OCI-LY1 (cell line): ENCODE results near the gene BTRC.

Experiments used
- CTCF ChIP-seq: fragments of 200-600 bp; sonication (generic), shearing (Covaris generic); IDR thresholded peaks from 2 replicates; pipeline ENCODE4 v1.5.1; 2017; ENCODE audit warnings: mild to moderate bottlenecking, antibody characterized with exemption, low read length, moderate library complexity, mixed read lengths
- EZH2 ChIP-seq: fragments of 200-600 bp; sonication (generic), shearing (Covaris generic); IDR thresholded peaks from 2 replicates; pipeline ENCODE4 v1.8.0; 2017; ENCODE audit warnings: borderline replicate concordance, mixed run types, mild to moderate bottlenecking, antibody characterized with exemption, low read length, moderate library complexity, mixed read lengths

GRCh38 chr10:101493782-101494281 is 139.9 kb downstream of the BTRC start:
- TF ChIP-seq EZH2 (no peak), CTCF (no peak)
